Measurements from ENCODE around the gene SORBS2.

The SORBS2 gene

DNA sequence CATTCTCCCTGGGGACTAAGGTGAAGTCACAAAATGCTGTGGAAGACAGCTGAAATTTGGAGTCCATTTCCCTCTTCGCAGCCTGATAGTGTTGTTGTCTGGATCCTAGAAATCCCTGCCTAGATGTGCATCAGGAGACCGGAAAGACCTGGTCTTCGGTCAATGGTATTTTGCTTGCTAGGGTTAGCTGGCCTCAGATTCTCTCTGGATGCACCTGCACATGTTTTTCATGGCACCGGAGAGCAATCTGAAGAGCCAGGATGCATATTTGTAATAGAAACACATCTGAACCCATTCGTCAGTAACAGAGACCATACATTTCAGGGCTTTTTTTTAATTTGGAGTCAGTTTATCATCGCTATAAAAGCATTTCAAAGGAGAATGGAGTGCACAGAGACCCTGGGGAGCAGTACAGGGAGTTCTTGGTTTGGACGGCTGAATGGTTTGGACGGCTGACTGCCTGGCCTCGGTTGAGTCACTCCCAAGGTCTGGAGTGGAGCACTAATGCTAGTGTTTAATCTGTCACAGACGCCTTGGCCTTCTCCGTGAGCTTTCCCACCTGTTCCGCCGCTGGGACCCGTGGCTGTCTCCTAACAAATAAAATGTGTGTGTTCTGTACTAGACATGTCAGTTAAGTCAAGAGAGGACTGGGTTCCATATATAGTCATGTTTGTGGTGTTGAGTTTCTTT is 269.2 kb downstream of the SORBS2 start:
- no peak for DNase-seq

DNA sequence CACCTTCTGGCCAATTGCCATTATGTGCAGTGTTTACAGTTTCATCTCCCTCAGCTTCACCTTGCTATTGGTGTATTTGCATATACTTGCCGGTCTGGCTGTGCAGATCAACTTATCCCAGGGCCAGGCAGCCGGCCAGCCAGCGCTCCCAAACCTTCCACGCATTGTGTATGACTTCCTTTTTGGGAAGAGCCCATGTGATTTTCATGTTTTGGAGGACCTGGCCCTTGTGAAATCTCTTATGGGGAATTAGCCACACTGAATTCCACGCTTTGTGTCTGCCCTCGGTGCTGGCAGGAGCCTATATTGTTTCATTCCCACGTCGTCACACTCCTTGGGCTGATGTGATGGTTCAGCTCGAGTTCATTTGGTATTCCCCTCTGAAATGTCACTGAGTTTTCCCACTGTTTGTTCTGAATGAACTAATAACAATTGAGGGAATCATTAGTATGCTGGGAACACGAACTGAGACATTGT is 270.7 kb downstream of the SORBS2 start:
- DNase-seq = no peak

DNA sequence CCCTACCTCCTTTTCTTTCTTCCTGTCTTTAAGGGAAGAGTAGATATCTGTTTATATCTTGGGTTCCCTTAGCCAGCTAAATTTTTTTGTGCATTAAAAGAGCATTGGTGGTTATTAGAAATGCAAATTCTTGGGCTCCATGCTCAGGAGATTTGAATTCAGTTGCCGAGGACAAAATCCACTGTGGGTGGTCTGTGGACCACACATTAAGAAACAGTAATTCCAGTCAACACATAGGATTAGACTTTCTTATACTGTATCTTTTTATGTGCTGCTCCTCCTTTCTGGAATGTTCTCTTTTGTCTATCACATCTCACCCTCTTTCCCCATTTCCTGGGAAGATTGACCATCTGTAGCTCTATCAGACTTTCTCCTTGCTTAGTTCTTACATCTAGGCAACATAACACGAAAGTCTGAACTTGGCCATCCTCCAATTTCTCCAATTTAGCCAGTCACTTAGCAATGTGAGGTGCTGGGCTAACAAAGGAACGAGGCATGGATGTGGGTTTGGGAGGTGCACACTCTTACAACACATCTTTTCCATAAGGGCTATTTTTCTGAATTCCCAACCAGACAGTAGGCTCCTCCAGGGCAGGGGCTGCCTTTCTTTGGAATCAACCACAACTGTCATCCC is 271.4 kb downstream of the SORBS2 start:
- DNase-seq = no peak

DNA sequence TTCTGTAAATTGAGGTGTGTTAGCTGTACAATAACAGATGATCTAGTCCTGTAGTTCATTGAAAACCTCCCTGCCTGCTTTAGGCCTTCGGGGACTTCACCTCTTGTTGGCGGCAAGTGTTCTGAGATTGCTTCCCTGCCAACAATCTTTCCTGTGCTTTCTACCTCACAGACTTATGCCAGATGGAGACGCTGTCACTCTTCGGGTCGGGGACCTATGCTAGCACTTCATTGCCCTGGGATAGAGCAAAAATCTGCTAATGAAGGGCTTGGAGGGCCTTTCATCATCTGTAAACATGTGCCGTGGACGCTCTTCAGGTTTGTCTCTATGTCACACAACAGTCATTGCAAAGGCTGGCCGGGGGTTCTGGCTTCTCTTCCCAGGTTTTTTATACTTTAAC is 272.0 kb downstream of the SORBS2 start:
- no peak for DNase-seq

DNA sequence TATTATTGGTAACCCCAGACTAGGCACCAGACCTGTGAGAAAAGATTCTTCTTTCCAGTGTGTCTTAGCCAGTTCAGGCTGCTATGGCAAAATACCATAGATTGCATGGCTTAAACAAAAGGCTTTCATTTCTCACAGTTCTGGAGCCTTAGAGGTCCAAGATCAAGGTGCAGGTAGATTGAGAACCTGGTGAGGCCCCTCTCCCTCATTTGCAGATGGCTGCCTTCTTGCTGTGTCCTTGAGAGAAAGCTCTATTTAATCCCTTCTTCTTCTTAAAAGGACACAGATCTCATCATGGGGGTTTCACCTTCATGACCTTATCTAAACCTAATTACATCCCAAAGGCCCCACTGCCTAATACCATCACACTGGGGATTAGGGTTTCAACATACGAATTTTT is 273.2 kb downstream of the SORBS2 start:
- DNase-seq = no peak

DNA sequence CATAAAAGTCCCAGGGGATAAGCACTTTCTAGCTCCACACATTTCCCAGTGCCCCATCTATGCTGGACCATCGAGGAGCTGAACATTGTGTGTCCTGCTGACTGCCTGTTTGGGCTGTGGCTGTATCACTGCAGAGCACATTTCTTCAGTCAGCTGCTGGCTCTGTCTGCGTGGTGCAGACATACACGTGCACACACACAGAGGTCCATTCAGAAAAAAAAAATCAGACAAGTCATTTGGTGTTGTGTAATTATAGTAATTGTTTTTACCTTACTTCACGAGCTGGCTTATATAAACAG is 275.6 kb downstream of the SORBS2 start:
- no peak for DNase-seq

DNA sequence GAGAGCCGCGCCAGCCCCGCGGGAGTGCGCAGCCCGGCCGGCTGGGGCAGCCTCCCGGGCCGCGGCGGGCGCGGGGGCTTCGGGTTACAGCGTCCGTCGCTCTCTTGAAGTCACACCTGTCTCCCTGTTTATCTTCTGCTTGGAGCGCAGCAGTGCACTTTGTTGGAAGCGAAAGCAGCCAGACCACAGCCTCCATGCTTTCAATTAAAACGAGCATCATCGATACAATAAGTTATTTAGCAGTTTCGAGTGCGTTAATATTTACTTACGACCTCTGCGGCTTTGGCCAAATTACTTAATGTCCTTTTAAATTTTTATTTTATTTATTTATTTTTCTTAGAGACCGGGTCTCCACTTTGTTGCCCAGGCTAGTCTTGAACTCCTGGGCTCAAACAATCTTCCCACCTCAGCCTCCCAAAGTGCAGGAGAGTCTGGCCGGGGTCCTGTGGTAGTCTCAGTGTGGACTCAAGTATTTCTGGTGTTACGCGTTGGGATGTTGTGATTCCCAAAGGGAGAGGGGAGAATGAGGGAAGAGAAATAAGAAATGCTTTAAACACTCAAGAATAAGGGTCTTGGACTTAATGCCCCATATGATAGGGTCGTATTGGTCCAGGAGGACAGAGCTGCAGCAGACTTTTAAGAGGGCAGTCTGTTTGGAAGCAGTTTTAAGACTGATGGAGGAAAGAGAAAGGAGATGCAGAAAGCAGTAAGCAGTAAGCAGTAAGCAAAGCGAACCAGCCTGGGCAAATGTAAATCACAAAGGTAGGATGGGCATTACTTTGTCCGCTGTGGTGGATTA is 276.2 kb downstream of the SORBS2 start:
- no peak for DNase-seq
